GM19238 (cell line): ENCODE data around the gene COQ9.
"Not testable (repeated sequence)": the region's sequence is repeated elsewhere in the genome, so short reads cannot be mapped to it uniquely, and the experiment has no call there.

Experiments used
- DNase-seq: peaks from one replicate; pipeline ENCODE4 v3.0.0; 2011; ENCODE audit warnings: low spot score; ENCODE audit not compliant: insufficient read length

Gene COQ9

GRCh38 chr16:57484515-57485005, 37.3 kb downstream of the COQ9 start:
- no peak for DNase-seq

DNA sequence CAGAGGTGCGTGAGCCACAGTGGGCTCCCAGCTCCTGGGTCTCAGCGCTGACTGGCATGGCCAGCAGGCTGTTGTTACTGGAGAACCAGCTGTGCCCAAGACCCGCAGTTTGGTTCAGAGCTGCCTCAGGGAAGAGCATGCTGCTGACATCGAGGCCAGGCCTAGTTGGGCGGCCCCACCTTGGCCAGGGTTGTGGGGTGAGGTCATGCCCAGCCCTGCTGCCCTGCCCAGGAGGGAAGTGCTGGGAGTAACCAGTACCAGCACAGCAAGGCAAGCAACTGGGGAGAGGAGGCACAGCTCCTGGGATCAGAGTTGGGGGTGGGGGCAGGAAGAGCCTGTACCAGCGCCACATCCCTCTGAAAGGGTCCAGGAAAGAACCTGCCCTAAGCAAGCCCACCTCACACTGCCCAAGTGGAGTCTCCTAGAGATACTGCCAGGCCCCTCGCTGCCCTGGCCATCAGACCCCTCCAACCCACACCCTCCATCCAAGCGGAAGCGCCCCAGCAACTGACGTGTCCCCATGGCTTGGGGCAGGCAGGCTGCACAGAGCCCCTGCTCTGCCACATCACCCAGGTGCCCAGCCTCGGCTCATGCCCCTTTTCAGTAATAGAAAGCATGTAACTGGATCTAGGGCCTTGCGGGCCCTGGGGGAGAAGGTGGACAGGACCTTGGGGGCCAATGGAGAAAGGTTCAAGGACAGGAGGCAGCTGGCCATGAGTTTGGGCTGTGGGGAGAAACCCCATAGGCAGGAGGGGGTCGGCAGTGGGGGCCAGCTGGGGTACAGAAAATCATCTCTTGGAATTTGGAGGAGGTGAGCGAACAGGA, 38.0 kb downstream of the COQ9 start:
- DNase-seq, result no peak

GRCh38 chr16:57485916-57486857, 38.9 kb downstream of the COQ9 start, which contains the start of gene DOK4:
DOK4 (minus strand) TSS chr16:57486493; CDS start chr16:57479507, 6,986 bp downstream.
- DNase-seq, result peak; percentile 95

DNA sequence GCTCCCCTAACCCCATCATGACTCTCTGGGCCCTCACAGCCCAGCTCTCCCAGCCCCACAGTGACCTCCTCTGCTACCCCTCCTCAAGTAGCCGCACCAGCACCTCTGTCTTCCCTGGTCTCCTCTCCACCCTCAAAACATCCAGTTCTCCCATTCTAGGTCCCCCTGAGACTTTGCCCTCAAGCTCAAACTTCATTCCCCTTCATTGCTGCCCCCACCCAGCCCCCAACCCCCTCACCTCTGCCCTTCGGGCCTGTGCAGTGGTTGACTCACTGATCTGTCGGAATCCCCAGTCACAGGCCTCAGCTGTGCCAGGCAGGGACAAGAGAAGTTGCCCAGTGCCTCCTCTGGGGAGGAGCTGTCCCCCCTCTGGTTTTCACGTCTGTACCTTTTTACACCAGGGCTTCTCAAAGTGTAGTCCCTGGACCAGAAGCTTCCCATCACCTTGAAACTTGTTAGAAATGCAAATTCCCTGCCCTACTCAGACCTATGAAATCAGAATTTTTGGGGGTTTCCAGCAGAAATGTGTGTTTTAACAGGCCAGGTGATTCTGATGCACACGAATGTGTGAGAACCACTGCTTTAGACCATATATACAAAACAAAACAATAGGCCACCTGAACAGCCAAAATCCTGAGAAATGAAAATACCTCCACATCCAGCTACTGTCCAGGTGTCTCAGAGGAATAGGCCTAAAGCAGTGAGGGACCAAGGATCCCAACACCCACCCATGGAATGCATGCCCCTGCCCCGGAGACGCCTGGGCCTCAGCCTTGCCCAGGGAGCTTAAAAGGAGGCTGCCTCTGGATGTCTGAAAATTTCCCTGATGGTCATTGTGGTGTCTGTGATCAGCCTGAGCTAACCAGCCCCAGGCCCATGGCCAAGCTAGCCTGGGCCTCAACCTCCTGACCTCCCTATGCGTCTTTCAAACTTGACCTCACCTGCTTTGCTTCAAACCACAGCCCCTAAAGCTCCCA, 39.9 kb downstream of the COQ9 start:
- no peak for DNase-seq

GRCh38 chr16:57489229-57489628, 42.0 kb downstream of the COQ9 start:
- DNase-seq, result no peak

GRCh38 chr16:57493767-57494166, 46.5 kb downstream of the COQ9 start:
- DNase-seq, result no peak

DNA sequence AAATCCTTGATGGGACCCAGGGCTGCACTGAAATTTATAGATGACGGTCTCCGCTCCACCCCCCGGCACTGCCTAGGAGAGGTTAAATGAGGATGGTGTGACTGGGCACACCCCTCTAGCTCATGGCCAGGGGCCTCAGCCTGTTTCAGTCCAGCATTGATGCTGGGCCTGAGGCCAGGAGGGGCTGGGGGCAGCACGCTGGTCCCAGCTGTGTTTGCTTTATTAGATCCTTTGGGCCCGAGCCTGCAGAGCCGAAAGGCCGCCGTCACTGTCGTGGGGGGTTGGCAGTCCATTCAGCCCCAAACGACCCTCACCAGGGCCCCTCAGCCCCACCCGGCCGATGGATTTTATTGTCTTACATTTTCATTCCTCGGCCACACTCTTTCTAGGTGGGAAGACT, 49.8 kb downstream of the COQ9 start:
- DNase-seq, result no peak

GRCh38 chr16:57498031-57498430, 50.8 kb downstream of the COQ9 start:
- DNase-seq, result no peak

GRCh38 chr16:57499941-57500340, 52.7 kb downstream of the COQ9 start:
- not testable (repeated sequence) for DNase-seq

DNA sequence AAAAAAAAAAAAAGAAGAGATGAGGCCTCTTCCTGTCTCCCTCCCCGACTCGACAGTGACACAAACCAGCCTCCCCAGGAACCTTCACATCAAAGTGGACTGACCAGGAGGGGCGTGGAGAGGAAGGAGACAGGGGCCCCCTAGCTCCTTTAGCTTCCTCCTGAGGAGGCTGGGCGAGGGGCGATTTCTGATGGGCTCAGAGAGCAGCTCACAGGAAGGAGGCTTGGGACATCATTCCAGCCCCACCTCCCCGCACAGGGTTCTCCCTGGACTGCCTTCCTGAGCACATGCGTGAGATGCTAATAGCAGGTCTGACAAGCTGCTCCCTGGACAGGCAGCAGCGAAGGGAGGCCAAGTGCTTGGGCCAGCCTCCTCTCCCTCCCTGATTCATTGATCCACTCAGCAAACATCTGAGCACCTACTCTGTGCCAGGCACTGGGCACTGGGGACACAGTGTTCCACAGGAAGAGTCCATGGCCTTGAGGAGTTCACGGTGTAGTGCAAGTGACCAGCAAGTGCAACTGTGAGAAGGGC, 53.4 kb downstream of the COQ9 start:
- DNase-seq, result no peak

- DNase-seq, result no peak
Measured at GRCh38 chr16:57501492-57501891, 54.2 kb downstream of the COQ9 start.

DNA sequence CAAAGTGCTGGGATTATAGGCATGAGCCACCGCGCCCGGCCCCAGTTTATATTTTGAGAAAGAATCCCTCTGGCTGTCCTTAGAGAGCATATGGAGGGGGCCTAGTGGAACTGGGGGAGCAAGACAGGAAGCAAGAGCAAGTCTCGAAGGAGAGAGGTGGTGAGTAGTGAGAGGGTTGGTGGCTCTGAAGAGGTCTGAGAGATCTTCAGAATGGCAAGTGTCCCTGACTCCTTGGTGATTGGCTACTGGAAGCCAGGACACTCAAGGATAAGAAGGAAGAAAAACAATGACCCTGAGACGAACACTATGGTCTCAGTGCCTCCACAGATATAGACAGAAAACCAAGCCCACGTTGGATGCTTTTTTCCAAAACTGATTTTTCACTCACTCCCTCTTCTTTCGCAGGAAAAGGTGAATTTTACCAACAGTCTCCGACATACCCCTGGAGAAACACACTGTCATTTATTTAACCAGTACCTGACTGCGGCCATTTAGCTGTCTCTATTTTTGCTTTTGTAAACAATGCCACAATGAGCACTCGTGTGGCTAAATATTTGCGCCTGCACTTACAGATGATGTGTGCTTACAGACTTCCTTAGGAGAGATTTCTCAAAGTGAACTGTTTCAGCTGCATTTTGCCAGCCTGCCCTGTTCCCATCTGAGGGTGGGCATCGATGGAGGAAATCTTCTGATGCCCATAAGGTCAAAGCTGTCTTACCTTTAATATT, 54.9 kb downstream of the COQ9 start:
- DNase-seq, result no peak

- DNase-seq, result no peak
Measured at GRCh38 chr16:57503366-57503765, 56.1 kb downstream of the COQ9 start.

GRCh38 chr16:57504001-57504400, 56.7 kb downstream of the COQ9 start:
- no peak for DNase-seq

DNA sequence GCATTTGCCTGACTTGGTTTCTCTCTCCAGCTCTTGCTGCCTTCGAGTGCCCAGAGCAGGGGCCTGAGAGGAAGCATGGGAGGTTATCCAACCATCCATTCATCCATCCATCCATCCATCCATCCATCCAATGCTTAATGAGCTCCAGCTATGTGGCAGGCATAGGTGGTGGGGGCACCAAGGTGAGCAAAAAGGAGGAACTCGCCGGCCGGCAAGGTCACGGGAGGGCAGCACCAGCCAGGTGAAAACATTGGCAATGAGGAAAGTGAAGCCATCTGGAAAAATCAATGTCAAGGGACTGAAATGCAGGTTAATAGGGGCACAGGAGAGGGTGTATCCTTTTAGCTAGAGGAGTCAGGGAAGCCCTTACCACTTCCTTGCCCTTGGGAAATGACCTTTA, 57.2 kb downstream of the COQ9 start:
- no peak for DNase-seq

DNA sequence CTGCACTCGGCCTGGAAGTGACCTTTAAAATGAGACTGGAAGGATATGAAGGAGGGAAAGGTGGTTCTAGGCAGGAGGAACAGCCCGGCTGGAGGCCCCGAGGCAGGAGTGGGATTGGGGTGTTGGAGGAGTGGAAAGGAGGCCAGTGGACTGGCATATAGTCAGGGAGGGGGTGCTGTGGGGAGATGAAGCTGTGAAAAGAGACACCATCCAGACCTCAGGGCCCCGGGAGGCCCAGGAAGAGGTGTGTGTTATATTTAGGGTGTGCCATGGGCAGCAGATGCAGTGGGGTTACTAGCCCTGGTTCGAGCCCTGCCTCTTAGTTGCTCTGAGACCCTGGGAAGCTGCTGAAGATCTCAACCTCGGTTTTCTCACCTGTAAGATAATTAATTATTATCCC, 57.9 kb downstream of the COQ9 start:
- no peak for DNase-seq

DNA sequence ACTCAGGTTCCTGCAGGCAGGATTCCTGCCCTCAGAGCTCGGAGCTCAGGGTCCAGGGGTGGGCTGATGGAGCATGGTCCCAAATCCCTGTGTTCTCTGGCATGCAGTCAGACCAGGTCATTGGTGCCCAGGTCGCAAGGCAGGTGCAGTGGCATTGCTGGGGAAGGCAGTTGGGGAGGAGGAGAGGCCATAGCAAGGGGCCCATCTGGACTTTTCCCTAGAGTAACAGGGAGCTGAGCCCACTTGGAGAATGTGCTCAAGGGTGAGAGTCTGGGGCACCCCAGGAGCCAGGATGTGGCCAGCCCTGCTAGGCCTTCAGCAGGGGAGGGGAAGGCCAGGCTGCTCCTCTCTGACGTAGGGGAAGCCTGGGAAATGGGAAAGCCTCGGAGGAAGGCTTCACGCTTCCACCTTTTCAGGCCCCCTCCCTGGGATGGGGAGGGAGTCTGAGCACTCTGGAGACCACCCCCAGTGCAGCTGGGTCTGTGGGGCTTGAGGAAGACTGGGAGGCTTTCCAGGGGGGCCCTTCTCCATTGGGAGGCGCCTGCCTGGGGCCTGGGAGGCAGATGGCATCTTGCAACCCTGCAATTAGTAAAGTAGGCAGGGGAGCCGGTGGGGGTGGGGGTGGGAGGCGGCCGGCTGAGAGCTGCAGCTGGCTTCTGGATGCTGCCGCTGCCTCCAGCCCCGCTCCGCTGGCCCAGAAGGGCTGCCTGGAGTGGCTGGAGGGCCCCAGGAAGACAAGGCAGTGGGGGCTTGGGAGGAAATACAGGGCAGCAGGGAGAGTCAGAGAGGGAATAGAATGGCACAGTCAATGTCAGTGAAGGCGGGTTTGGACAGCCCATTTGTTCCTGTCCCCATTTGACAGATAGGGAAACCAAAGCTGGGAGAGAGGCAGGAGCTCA, 60.1 kb downstream of the COQ9 start:
- DNase-seq, result no peak

GRCh38 chr16:57508035-57508425, 60.8 kb downstream of the COQ9 start:
- no peak for DNase-seq
